ENCODE measurements around the gene ADARB2.
"Not testable (repeated sequence)": the region's sequence is repeated elsewhere in the genome, so short reads cannot be mapped to it uniquely, and the experiment has no call there.

Gene ADARB2

GRCh38 chr10:1474376-1475097 is 262.8 kb downstream of the ADARB2 start:
- in situ Hi-C loops (cut with HindIII; ENCODE audit: low sequenced_read_pairs) = no loop called here

GRCh38 chr10:1473874-1474273 is 263.5 kb downstream of the ADARB2 start:
- in situ Hi-C loops (cut with HindIII; ENCODE audit: low sequenced_read_pairs) = no loop called here

DNA sequence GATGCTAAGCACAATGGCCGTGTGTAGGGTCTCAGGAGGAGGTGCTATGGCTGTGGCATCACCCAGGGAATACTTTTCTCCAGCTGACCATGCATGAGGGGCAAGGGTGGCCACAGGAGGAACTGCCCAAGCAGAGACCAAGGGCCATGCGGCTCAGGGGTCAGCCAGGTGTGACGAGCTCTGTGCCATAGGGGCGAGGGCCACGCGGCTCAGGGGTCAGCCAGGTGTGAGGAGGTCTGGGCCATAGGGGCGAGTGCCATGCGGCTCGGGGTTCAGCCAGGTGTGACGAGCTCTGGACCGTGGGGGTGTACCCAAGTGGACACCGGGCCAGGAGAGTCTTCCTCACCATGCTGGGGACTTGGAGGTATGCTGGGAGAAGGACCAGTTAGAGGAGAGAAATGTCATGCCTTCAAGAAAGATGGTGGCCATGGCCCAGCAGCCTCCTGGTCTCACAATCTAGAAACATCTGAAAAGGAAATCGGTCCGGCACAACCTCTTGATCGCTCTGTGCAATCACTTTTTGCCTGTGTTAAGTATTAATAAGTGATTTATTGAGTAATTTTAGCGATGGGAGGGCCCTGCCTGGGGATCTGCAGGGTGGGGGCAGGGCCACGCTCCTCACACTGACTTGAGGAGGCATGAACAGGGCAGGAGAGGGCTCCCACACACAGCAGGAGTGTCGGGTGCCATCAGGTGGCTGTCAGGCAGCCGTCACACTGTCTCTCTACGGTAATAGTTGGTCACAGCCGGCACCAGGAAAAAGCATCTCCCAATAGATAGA is 265.0 kb downstream of the ADARB2 start:
- in situ Hi-C loops (cut with HindIII; ENCODE audit: low sequenced_read_pairs) = no loop called here

DNA sequence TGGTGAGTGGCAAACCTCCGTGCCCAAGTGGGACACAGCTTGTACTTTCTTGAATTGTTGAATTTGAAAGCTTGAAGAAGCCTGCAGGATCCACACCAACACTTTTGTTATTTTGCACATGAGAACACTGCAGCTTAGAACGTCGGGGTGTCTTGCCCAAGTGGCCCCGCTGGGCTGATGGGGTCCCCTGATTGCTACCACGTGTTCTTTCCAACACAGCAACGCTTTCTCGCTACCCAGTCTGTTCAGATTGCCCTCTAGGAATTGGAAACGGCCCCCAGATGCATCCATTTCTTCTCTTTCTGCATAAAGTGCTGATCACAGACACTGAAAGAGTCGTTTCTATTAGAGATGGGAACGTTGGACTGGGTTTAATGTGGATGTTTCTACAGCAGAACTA is 268.5 kb downstream of the ADARB2 start:
- in situ Hi-C loops (cut with HindIII; ENCODE audit: low sequenced_read_pairs) = no loop called here

GRCh38 chr10:1467334-1468076 is 269.8 kb downstream of the ADARB2 start:
- in situ Hi-C loops (cut with HindIII; ENCODE audit: low sequenced_read_pairs) = no loop called here

GRCh38 chr10:1465993-1466764 is 271.1 kb downstream of the ADARB2 start:
- in situ Hi-C loops (cut with HindIII; ENCODE audit: low sequenced_read_pairs) = no loop called here

DNA sequence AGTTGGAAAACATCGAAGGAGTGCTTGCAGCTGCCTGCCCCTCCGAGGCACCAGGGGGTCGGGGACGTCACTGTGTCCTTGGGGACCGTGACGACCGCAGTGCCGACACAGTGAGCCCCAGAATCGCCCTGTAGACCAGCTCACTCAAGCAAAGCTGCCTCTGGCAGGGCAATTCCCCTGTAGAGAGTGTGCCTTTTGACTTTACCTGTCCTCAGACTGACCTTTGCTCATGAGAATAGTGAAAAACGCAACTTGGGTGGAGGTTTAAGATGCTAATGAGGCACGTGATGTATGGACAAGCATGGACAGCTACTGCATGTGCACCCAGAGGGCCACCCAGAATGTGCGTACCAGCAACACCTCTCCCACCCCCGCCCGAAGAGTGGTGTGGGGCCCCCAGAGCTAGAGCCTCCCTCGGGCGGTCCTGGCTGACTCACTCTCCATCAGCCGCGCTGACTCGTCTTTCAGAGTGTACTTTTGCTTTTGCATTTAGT is 271.9 kb downstream of the ADARB2 start:
- in situ Hi-C loops (cut with HindIII; ENCODE audit: low sequenced_read_pairs) = no loop called here

GRCh38 chr10:1464881-1465417 is 272.4 kb downstream of the ADARB2 start:
- in situ Hi-C loops (cut with HindIII; ENCODE audit: low sequenced_read_pairs) = no loop called here

DNA sequence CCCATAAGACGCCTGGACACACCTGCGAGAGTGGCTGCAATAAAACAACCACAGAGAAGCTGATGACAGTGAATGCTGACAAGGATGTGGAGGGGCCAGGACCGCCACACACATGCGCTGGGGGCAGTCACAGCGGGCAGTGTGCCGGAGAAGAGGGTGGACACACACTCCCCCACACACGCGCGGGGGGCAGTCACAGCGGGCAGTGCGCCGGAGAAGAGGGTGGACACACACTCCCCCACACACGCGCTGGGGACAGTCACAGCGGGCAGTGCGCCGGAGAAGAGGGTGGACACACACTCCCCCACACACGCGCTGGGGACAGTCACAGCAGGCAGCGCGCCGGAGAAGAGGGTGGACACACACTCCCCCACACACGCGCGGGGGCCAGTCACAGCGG is 273.4 kb downstream of the ADARB2 start:
- in situ Hi-C loops (cut with HindIII; ENCODE audit: low sequenced_read_pairs) = not testable (repeated sequence)

DNA sequence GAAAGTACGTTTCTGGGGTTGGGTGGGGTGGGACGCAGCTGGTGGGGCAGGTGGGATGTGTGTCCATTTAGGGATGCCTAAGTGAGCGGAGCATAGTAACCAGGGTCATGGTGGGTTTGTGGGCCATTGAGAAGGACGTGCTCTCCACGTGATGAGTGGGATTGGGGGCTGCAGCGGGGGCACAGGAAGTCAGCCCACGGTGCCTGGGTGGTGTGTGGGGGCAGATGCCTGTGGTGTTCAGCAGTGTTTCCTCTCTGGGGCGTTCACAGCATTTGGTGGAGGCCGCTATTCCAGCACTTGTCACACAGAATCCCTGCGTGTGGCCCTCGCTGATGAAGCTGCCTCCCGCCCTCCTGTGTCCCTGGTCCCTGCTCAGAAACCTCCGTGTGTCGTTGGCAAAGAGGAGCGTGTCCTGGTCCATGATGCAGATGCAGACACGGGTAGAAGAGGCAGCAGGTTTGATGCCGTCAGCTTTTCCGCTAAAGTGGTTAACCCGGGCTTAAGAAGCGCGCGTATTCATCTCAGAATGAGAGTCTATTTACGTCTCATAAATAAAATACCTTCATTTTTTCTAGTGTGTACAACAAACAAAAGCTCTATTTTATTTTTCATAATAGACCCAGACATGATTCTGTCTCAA is 274.2 kb downstream of the ADARB2 start:
- in situ Hi-C loops (cut with HindIII; ENCODE audit: low sequenced_read_pairs) = no loop called here

DNA sequence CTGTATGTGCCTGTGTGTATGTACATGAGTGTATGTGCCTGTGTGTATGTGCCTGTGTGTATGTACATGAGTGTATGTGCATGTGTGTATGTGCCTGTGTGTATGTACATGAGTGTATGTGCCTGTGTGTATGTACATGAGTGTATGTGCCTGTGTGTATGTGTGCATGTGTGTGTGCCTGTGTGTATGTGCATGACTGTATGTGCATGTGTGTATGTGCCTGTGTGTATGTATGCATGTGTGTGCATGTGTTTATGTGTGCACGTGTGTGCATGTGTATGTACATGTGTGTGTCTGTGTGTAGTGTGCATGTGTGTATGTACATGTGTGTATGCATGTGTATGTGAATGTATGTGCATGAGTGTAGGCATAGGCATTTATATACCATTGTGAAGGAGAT is 274.8 kb downstream of the ADARB2 start:
- in situ Hi-C loops (cut with HindIII; ENCODE audit: low sequenced_read_pairs) = no loop called here

DNA sequence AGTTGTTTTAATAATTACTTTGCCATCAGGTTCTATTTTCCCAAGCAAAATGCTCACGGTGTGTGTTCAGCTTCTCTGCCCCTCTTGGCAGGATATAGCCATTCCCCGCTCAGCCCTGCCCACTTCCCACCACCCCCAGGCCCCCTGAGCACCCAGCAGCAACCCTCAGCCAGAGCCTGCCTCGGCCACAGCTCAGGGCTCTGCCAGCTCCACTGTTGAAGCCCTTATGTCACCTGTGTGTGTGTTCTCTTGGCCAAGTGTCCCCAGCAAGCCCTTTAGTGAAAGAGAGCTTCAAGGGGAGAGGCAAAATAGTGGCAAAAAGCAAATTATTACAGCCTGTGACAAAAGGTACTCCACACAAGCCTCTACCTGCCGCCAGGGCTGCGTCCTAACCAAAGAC is 275.3 kb downstream of the ADARB2 start:
- in situ Hi-C loops (cut with HindIII; ENCODE audit: low sequenced_read_pairs) = no loop called here

GRCh38 chr10:1461016-1461415 is 276.3 kb downstream of the ADARB2 start:
- in situ Hi-C loops (cut with HindIII; ENCODE audit: low sequenced_read_pairs) = no loop called here

DNA sequence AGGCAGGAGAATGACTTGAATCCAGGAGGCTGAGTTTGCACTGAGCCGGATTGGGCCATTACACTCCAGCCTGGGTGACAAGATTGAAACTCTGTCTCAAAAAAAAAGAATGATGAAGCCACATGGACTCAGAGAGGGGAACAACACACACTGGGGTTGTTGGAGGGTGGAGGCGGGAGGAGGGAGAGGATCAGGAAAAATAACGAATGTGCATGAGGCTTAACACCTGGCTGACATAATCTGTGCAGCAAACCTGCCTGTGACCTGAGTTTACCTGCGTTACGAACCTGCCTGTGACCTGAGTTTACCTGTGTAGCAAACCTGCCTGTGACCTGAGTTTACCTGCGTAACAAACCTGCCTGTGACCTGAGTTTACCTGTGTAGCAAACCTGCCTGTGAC is 277.7 kb downstream of the ADARB2 start:
- in situ Hi-C loops (cut with HindIII; ENCODE audit: low sequenced_read_pairs) = not testable (repeated sequence)

DNA sequence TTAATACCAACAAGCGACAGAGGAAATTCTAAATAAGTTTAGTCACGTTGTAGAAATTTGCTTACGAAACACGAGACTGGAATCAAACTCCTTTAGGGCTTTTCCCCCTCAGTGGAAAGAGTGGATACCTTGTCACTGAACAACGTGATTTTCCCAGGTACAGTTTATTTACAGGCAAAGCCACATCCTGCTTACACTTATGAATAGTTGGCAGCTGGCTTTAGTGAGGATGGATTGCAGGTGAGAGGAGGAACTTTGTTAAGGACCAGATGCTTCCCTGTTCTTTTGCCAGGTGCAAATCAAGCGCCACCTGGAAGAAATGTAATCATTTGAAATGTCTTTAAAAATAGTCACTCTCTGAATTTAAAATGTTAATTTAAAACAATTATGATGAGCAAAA is 282.4 kb downstream of the ADARB2 start:
- in situ Hi-C loops (cut with HindIII; ENCODE audit: low sequenced_read_pairs) = no loop called here

DNA sequence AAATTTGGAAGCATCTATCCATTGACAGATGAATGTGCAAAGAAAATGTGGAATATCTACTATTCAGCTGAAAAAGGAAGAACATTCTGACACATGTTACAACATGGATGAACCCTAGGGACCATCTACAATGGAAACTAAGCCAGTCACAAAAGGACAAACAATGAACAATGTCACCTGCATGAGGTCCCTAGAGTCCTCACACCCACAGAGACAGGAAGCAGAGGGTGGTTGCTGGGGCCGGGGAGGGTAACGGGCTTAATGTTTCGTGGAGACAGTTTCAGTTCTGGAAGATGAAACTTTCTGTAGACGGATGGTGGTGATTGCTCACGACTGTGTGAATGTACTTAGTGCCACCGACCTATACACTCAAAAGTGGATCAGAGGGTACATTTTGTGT is 282.9 kb downstream of the ADARB2 start:
- in situ Hi-C loops (cut with HindIII; ENCODE audit: low sequenced_read_pairs) = no loop called here

- in situ Hi-C loops (cut with HindIII; ENCODE audit: low sequenced_read_pairs) = no loop called here
Observed at GRCh38 chr10:1452777-1453176, 284.5 kb downstream of the ADARB2 start.

GRCh38 chr10:1451941-1452340 is 285.4 kb downstream of the ADARB2 start:
- in situ Hi-C loops (cut with HindIII; ENCODE audit: low sequenced_read_pairs) = no loop called here

- in situ Hi-C loops (cut with HindIII; ENCODE audit: low sequenced_read_pairs) = no loop called here
Observed at GRCh38 chr10:1451362-1451888, 285.9 kb downstream of the ADARB2 start.
